GM12873 (cell line): ENCODE results near the gene ADAMTS3.

Source experiments
- TF ChIP-seq, protein P1 (sequence below): IDR thresholded peaks from 2 replicates; pipeline ENCODE4 v1.5.1; 2012; ENCODE audit warnings: low read depth, mild to moderate bottlenecking, moderate library complexity, low read length, control low read depth; ENCODE audit not compliant: insufficient read depth; ENCODE audit errors: missing control alignments

The ADAMTS3 gene

DNA sequence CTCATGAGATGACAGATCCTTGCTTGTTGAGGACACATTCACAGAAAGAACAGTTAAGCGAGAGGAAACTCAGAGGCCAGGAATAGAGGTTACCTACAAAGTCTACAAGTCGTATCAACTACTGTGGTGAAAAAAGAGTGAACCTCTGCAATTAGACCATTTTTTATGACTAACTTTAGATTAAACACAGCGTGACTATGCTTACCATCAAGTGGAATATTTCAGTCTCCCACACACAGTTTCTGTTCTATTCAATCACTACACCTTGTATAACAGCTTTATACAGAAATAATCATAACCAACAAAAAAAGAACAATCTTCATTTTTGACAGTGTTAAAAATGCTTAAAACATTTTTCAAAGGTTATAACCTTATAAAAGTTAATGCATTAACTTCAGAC lies 46.6 kb downstream of the ADAMTS3 start:
- TF ChIP-seq, protein P1, sequence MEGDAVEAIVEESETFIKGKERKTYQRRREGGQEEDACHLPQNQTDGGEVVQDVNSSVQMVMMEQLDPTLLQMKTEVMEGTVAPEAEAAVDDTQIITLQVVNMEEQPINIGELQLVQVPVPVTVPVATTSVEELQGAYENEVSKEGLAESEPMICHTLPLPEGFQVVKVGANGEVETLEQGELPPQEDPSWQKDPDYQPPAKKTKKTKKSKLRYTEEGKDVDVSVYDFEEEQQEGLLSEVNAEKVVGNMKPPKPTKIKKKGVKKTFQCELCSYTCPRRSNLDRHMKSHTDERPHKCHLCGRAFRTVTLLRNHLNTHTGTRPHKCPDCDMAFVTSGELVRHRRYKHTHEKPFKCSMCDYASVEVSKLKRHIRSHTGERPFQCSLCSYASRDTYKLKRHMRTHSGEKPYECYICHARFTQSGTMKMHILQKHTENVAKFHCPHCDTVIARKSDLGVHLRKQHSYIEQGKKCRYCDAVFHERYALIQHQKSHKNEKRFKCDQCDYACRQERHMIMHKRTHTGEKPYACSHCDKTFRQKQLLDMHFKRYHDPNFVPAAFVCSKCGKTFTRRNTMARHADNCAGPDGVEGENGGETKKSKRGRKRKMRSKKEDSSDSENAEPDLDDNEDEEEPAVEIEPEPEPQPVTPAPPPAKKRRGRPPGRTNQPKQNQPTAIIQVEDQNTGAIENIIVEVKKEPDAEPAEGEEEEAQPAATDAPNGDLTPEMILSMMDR = no peak

DNA sequence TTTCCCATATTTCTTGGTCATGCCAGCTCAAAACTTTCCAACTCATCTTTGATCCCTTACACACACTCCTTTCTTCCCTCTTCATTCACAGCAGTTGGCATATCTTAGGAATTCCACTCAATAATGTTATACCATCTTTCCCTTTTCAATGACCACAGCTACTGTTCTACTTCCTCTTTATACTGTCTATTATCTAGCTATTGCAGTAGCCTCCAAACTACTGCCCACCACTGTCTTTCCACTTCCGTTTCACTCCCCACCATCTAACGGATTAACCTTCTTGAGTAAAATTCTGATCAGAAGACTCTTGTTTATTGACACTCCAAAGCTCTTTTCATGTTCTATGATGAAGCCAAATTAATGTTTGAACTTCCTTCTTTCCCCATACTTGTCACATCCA lies 55.8 kb downstream of the ADAMTS3 start:
- TF ChIP-seq, protein P1 = no peak

DNA sequence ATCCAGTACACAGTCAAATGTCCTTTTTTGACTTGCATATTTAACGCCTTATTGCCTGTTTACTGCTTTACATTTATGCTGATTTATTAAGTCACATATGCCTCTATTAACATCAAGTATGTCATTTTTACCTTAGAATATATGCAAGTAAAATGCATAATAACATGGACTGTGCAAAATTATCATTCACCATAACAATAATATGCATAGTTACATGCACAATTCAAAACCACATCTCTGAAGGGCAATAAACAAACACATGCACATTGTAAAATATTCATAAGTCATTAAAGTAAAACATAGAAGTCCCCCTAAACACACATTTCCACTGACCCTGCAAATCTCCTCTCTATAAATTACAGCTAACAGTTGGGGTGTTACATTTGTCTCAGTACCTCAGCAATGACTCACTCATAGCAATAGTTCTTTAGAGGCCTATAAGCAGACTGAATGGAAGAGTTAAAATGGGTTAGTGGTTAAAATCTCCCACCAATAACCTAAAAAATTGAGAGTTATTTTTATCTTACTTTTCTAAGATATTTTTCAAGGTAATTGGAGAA lies 61.1 kb downstream of the ADAMTS3 start:
- TF ChIP-seq, protein P1 = no peak

DNA sequence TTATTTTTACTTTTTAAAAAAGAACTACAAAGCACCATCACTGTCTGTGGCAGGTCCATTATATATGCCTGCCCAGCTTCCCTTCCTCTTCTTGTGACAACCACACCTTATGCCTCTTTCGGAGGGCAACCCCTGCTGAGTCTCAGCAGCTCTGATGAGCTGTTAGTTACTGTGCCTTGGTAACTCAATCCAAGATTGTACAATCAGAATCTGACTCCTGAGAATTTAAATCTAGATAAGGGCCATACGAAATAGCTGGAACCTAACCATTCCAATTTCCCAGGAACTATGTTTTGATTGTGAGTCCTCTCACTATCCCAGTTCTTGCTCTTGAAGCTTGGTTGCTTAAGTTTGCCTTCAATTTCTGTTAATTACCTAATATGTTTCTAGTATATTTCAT lies 61.9 kb downstream of the ADAMTS3 start:
- TF ChIP-seq, protein P1 = no peak

DNA sequence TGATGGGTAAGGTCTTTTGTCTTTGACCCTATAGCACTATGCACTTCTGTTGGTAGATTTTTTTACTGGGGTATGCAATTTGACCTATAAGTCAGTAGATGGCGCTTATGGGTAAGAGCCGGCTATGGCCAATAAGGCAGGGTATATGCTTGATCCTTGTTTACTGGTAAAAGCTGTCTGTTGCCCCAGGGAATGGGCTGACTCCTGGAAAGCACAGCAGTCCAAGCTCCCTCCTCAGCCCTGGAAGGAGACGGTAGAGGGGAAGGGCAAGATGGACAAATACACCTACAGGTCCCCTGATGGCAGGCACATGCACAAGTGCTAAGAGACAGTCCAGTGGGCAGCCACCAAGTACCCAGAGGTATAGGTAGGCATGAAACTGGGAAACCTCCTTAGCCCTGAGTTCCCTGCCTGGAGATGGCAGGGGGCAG lies 63.7 kb downstream of the ADAMTS3 start:
- TF ChIP-seq, protein P1 = peak; percentile 76

DNA sequence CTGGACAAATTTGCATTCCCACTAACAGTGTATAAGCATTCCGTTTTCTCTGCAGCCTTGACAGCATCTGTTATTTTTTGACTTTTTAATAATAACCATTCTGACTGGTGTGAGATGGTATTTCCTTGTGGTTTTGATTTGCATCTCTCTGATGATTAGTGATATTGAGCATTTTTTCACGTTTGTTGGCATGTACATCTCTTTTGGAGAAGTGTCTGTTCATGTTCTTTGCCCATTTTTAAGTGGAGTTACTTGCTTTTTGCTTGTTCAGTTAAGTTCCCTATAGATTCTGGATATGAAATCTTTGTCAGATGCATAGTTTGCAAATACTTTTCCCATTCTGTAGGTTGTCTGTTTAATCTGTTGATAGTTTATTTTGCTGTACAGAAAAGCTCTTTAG lies 68.8 kb downstream of the ADAMTS3 start:
- TF ChIP-seq, protein P1 = no peak

DNA sequence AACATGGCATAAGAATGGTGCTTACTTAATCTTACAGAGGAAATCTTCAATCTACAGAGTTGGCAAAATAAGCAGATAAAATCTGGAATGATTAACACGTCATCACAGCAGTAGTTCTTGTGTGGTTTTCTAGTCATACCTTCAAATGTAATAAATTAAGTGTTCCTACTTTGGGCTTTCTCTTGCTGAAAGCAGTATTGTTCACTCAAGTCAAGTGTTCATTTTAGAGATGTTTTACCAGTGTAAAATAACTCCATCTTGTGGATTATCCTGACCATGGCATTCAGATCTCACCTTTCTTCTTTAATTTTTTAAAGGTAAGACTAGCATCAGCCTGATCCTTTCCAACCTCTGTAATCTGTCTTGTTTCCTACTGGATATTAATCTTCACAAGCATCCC lies 72.9 kb downstream of the ADAMTS3 start:
- TF ChIP-seq, protein P1 = no peak

DNA sequence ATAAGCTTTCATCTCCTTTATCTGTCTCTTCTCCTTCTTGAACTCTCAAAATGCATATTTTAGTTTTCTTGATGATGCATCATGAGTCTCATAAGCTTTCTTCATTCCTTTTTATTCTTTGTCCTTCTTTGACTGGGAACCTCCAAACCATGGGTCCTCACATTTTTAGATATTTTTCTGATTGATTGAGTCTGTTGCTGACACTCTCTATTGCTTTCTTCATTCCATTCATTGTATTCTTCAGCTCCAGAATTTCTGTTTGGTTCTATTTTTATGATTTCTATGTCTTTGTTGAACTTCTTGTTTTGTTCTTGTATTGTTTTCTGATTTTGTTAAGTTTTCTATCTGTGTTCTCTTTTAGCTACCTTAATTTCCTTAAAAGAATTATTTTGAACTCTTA lies 74.9 kb downstream of the ADAMTS3 start:
- TF ChIP-seq, protein P1 = no peak
